Measurements from ENCODE around the gene THSD4.

Gene THSD4

GRCh38 chr15:71566226-71566625, 451.0 kb downstream of the THSD4 start:
- no peak for DNase-seq

DNA sequence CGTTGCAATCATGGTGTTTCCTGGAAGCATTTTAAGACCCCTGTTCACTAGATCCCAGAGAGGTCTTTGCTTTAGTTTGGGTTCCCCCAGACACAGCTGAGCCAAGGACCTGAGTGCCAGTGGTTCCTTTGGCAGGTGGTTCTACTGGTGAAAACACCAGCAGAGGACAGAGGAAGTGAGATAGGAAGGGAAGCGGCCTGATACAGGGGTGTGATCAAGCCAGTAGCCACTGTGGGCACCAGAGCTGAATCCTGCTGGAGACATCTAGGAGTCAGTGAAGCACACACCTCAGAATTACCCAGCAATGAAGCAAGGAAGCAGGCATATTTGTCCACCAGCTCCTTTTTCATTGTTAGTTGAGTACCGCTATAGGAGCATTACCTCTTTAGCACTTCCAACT, 451.9 kb downstream of the THSD4 start:
- DNase-seq = no peak

- DNase-seq = no peak
Measured at GRCh38 chr15:71568227-71568626, 453.0 kb downstream of the THSD4 start.

GRCh38 chr15:71570736-71571135, 455.5 kb downstream of the THSD4 start:
- no peak for DNase-seq

GRCh38 chr15:71571641-71572040, 456.4 kb downstream of the THSD4 start:
- DNase-seq = no peak

DNA sequence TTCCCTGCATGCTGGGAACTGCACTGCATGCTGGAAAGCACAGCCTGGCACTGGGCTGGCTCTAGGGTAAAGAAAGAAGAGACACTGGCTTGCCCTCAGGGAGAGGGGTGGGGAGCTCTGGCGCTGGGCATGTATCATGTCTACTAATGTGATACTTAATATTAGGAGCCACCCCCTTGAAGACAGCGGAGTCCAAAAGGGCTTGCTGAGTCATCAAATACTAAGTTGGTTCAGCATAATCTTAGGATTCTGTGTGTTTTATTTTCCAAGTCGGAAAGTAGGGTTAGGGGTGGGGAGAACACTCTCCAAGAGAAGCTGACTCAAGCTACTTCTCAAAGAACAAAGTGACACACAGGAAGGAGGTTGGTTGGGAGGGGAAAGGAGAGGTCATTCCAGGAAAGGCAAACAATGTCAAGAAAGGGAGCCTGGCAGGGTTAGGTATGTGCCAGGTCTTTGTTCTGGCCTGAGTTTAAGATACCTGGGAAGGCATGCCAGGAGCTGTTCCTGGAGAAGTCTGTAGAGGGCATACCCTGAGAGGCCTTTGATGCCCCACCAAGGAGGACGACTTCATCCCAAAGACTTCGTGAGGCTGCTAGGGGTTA, 457.3 kb downstream of the THSD4 start:
- no peak for DNase-seq

DNA sequence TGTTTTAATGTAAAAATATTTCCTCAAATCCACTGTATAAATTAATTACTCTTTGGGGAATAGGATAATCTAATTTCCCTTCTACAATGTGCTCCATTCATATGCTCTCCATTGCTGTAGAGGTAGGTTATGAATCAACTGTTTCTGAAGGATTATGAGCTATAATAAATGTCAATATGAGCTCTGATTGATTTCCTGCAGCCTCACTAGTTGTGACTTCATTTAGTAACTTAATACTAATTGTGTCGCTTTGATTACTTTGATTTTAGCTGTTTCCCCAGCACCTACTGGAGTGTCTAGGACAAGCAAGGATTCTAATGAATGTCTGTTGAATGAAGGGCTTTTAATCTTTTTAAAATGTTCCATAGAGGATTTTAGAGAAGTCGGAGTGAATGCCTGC, 458.3 kb downstream of the THSD4 start:
- DNase-seq = no peak

GRCh38 chr15:71575474-71576045, 460.3 kb downstream of the THSD4 start:
- no peak for DNase-seq

- DNase-seq = no peak
Measured at GRCh38 chr15:71577071-71577470, 461.8 kb downstream of the THSD4 start.

- DNase-seq = no peak
Measured at GRCh38 chr15:71581398-71581930, 466.2 kb downstream of the THSD4 start.

- DNase-seq = no peak
Measured at GRCh38 chr15:71585159-71585558, 469.9 kb downstream of the THSD4 start.

- DNase-seq = no peak
Measured at GRCh38 chr15:71586463-71586862, 471.2 kb downstream of the THSD4 start.

DNA sequence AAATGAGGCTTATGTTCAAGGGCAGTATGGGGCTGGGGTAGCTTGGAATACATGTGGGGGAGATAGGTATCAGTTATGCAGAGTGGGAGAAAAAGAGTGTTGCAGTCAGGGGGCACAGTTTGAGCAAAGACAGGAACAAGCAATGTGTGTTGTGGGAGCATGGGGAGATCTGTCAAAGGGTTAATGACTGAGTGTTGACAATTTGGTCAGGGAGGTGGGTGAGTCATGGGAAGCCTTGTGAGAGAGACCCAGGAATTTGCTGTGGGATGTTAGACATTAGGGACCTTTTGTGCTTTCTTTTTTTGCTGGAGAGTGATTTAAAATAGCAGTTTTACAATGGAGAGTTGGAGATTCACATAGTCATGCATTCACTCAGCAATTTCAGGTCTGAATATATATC, 473.5 kb downstream of the THSD4 start:
- no peak for DNase-seq

DNA sequence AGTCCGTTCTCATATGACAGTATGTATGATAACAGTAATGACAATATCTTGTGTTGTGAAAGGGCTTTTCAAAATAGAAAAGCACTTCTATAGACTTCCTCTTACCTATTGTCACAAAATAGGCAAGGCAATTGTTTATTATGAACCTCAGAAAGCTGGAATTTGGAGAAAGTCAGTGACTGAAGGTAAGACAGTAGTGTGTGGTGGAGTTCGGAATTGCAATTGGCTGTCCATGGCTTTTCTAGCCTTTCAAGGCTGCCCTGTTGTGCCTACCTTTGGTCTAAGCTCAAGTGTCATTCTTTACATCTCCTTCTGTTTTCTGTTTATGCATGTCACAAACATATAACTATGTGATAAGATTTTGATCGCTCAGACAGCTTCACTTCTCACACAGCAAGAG, 475.8 kb downstream of the THSD4 start:
- DNase-seq = no peak

- no peak for DNase-seq
Measured at GRCh38 chr15:71592203-71592602, 476.9 kb downstream of the THSD4 start.

- DNase-seq = no peak
Measured at GRCh38 chr15:71595846-71596553, 480.7 kb downstream of the THSD4 start.

DNA sequence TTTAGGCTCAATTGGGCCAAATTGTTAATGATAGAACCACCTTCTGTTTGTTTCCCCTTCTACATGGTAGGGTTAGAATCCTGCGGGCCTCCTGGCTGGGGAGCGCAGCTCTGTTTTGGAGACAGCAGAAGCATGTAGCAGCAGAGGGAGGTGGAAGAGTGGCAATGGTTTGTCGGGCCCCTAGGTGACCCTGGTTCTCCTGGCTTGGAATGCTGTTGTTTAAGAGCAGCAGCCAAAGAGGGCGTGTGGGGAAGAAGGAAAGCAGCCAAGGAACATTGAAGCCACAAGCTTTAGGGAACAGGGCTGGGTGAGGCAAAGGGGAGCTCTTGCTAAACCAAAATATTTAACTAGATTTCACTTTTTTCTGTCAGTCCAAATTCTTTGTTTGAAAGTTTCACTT, 481.4 kb downstream of the THSD4 start:
- DNase-seq = no peak

DNA sequence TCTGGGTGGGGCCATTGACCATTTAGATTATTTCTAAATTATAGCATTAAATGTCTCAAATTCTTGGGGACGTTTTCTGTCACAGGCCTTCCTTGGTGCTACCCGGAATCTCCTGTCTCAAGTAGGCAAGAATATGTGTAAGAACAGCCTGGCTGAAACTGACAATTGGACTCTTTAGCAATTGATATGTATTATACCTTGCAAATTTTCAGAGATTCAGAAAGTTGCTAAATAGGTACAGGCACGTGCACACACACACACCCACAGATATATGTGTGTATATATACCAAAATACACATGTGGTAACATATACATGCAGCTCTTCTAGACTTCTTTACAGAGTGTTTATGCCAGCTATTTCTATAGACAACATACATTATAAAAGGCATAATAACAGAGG, 481.9 kb downstream of the THSD4 start:
- DNase-seq = no peak

GRCh38 chr15:71597637-71598036, 482.4 kb downstream of the THSD4 start:
- no peak for DNase-seq

DNA sequence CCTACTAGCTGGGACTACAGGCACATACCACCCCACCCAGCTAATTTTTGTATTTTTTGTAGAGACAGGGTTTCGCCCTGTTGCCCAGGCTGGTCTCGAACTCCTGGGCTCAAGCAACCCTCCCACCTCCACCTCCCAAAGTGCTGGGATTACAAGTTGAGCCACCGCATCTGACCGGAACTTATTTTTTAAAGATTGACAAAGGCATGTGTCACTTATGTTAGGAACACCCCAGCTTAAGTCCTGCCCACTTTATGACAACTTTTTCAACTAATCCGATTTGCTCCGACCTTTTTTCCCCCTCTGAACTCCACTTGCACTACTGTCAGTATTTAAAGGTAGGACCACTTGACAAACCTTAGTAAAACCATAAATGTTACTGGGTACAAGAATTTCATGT, 483.5 kb downstream of the THSD4 start:
- no peak for DNase-seq

GRCh38 chr15:71599418-71600151, 484.3 kb downstream of the THSD4 start:
- no peak for DNase-seq

GRCh38 chr15:71600237-71600636, 485.0 kb downstream of the THSD4 start:
- DNase-seq = no peak

DNA sequence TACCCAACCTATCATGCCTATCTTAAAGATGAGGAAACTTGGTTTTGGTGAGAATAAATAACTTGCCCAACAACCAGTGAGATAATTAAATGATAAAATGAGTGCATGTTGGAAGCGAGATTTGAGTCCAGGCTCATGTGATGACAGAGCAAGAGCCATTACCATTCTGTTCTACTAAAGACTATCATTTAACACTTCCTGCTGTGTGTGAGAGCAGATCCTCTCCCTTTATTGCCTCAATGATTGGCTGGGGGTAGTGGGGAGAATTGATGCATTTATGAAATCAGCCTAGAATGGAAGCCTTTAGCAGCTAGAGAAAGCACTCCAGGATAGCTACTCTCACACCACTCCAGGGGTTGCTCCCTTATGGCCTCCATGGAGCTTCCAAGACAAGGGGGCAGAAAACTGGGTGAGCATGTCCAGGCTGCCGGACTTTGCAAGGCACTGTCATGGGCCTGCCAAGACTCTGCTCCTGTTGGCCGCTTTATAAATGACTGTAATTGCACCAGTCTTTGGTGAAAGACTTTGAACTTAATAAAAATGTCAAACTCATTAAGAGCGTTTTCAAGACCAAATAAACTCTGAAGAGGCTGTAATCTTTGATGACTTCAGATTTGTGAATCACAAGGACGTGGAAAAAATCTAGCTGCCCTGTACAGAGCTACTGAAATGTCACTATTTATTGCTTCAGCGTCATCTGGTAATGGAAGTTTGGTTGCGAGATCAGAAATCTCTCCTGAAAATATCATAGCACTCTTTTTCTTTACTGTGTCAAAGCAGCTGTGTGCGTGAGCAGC, 486.0 kb downstream of the THSD4 start:
- no peak for DNase-seq

Measured in cerebellar nuclear complex (tissue), 1 donor.